HepG2 (cell line): ENCODE data around the gene HMGCS2. TPM values are rescaled to one million over a fixed set of nuclear protein-coding genes. Genes with fewer than 3 reads are reported as not detected.
A peak's percentile ranks its signal among the peaks of the same experiment; 100 is the strongest.

Experiments
- FOXO1 ChIP-seq: sonication (generic); formaldehyde crosslinking; IDR thresholded peaks from 2 replicates; pipeline ENCODE4 v1.4.0; 2020; ENCODE audit warnings: missing genetic modification reagents
- HDAC1 ChIP-seq: sonication (generic); formaldehyde crosslinking; IDR thresholded peaks from 2 replicates; pipeline ENCODE4 v1.5.1; 2020; ENCODE audit warnings: mild to moderate bottlenecking, missing genetic modification reagents
- ISL2 ChIP-seq: sonication (generic); formaldehyde crosslinking; IDR thresholded peaks from 2 replicates; pipeline ENCODE4 v1.5.0; 2020; ENCODE audit warnings: missing genetic modification reagents
- NKX3-1 ChIP-seq: sonication (generic); formaldehyde crosslinking; IDR thresholded peaks from 2 replicates; pipeline ENCODE4 v1.5.0; 2020; ENCODE audit warnings: missing genetic modification reagents
- NR2C2 ChIP-seq: sonication (generic); formaldehyde crosslinking; IDR thresholded peaks from 2 replicates; pipeline ENCODE4 v1.4.0; 2020; ENCODE audit warnings: missing genetic modification reagents, mild to moderate bottlenecking, moderate library complexity, borderline replicate concordance
- NR2F6 ChIP-seq, 2 experiments: IDR thresholded peaks; 2 replicates each; pipeline ENCODE4 v1.6.1; 2016; ENCODE audit warnings: antibody characterized with exemption in 1 of 2, mild to moderate bottlenecking in 1 of 2
- PHF21A ChIP-seq: sonication (generic); formaldehyde crosslinking; IDR thresholded peaks from 2 replicates; pipeline ENCODE4 v1.5.0; 2020; ENCODE audit warnings: mild to moderate bottlenecking, missing genetic modification reagents
- RBFOX2 ChIP-seq: fragments of 200-400 bp; formaldehyde crosslinking; IDR thresholded peaks from 2 replicates; pipeline ENCODE4 v1.6.1; 2017; ENCODE audit warnings: low read depth, mild to moderate bottlenecking, low read length
- SYNCRIP ChIP-seq: fragments of 200-400 bp; formaldehyde crosslinking; IDR thresholded peaks from 2 replicates; pipeline ENCODE4 v1.6.1; 2018; ENCODE audit warnings: mild to moderate bottlenecking, low read depth, low read length; ENCODE audit not compliant: insufficient read depth
- TARDBP ChIP-seq: sonication (generic); formaldehyde crosslinking; IDR thresholded peaks from 2 replicates; pipeline ENCODE4 v1.8.0; 2022; ENCODE audit warnings: mild to moderate bottlenecking, missing genetic modification reagents
- TBX3 ChIP-seq: fragments of 450-650 bp; IDR thresholded peaks from 2 replicates; pipeline ENCODE4 v1.6.1; 2017; ENCODE audit warnings: antibody characterized with exemption, mild to moderate bottlenecking, inconsistent platforms, borderline replicate concordance
- THAP9 ChIP-seq: sonication (generic); formaldehyde crosslinking; IDR thresholded peaks from 2 replicates; pipeline ENCODE4; 2020; ENCODE audit warnings: missing genetic modification reagents, mild to moderate bottlenecking, borderline replicate concordance
- ZBTB44 ChIP-seq: sonication (generic); formaldehyde crosslinking; IDR thresholded peaks from 2 replicates; pipeline ENCODE4 v1.4.0; 2020; ENCODE audit warnings: missing genetic modification reagents
- ZFP90 ChIP-seq: sonication (generic); formaldehyde crosslinking; IDR thresholded peaks from 2 replicates; pipeline ENCODE4 v1.8.0; 2022; ENCODE audit warnings: missing genetic modification reagents, mild to moderate bottlenecking, inconsistent platforms, borderline replicate concordance
- ZNF350 ChIP-seq: sonication (generic); formaldehyde crosslinking; IDR thresholded peaks from 2 replicates; pipeline ENCODE4 v1.4.0; 2020; ENCODE audit warnings: mild to moderate bottlenecking, low read depth, missing genetic modification reagents, borderline replicate concordance
- ZNF460 ChIP-seq: sonication (generic); formaldehyde crosslinking; IDR thresholded peaks from 2 replicates; pipeline ENCODE4 v1.5.1; 2020; ENCODE audit warnings: missing genetic modification reagents, mild to moderate bottlenecking, borderline replicate concordance
- ZNF746 ChIP-seq: sonication (generic); formaldehyde crosslinking; IDR thresholded peaks from 2 replicates; pipeline ENCODE4 v1.8.0; 2022; ENCODE audit warnings: mild to moderate bottlenecking, missing genetic modification reagents
- ZNF768 ChIP-seq: sonication (generic); formaldehyde crosslinking; IDR thresholded peaks from 2 replicates; pipeline ENCODE4 v1.4.0; 2020; ENCODE audit warnings: missing genetic modification reagents
- ZSCAN30 ChIP-seq: sonication (generic); formaldehyde crosslinking; IDR thresholded peaks from 2 replicates; pipeline ENCODE4 v1.5.0; 2020; ENCODE audit warnings: mild to moderate bottlenecking, missing genetic modification reagents
- polyA plus RNA-seq, 8 experiments: library from polyadenylated mRNA; depleted of rRNA in 3 of 8; stranded (reverse) in 7 of 8; unstranded in 1 of 8; fragments of >200 nt; fragmentation: Illumina TruSeq in 4 of 8; extraction: Trizol in 4 of 8; gene quantifications; 2 replicates each; pipeline versions ENCODE4 v1.2.1 to v1.2.3, GENCODE V29; 2011 to 2016; ENCODE audit warnings: low read depth in 4 of 8, missing spikeins in 1 of 8, mixed read lengths in 1 of 8; ENCODE audit not compliant: insufficient read depth in 1 of 8
- total RNA-seq, 5 experiments: library from RNA; depleted of rRNA; stranded (reverse); fragments of >200 nt; fragmentation: Illumina TruSeq; extraction: Trizol; gene quantifications; 2 replicates each; pipeline ENCODE4 v1.2.3, GENCODE V29; 2016; ENCODE audit warnings: low read depth in 1 of 5
- TF ChIP-seq, protein P1 (sequence below): sonication (generic); formaldehyde crosslinking; IDR thresholded peaks from 2 replicates; pipeline ENCODE4 v1.4.0; 2020; ENCODE audit warnings: missing genetic modification reagents, borderline replicate concordance

HMGCS2 gene
- total and polyA plus RNA-seq, 2 of the 13 experiments (the other 11 are each of a cell fraction or from before 2014, with no cell fraction given), result 0.44 to 1.5 TPM

- TF ChIP-seq THAP9 (CRISPR knock-in tag) (no peak), TARDBP (0 out of 2 replicates have a peak, but pooled peaks have one; percentile 34), ZNF768 (CRISPR knock-in tag) (no peak), RBFOX2 (peak; percentile 18; the same call in 1 of the 2 replicates), TBX3 (peak; percentile 88), ZSCAN30 (CRISPR knock-in tag) (no peak), ZNF460 (CRISPR knock-in tag) (no peak), NR2C2 (CRISPR knock-in tag) (no peak), PHF21A (CRISPR knock-in tag) (peak; percentile 89), ZBTB44 (CRISPR knock-in tag) (no peak), NKX3-1 (CRISPR knock-in tag) (no peak), NR2F6 (IDR thresholded peaks at IDR 0.05) (peak; percentile 72), NR2F6 (CRISPR knock-in tag; IDR thresholded peaks at IDR 0.05) (no peak; the same call in none of the 2 replicates), FOXO1 (CRISPR knock-in tag) (peak; percentile 79; the same call in 1 of the 2 replicates), ZNF350 (no peak), ZFP90 (CRISPR knock-in tag) (0 out of 2 replicates have a peak, but pooled peaks have one; percentile 6), HDAC1 (peak; percentile 76), SYNCRIP (no peak), ZNF746 (CRISPR knock-in tag) (peak; percentile 53; the same call in 1 of the 2 replicates), ISL2 (peak; percentile 82)
- TF ChIP-seq, protein P1, sequence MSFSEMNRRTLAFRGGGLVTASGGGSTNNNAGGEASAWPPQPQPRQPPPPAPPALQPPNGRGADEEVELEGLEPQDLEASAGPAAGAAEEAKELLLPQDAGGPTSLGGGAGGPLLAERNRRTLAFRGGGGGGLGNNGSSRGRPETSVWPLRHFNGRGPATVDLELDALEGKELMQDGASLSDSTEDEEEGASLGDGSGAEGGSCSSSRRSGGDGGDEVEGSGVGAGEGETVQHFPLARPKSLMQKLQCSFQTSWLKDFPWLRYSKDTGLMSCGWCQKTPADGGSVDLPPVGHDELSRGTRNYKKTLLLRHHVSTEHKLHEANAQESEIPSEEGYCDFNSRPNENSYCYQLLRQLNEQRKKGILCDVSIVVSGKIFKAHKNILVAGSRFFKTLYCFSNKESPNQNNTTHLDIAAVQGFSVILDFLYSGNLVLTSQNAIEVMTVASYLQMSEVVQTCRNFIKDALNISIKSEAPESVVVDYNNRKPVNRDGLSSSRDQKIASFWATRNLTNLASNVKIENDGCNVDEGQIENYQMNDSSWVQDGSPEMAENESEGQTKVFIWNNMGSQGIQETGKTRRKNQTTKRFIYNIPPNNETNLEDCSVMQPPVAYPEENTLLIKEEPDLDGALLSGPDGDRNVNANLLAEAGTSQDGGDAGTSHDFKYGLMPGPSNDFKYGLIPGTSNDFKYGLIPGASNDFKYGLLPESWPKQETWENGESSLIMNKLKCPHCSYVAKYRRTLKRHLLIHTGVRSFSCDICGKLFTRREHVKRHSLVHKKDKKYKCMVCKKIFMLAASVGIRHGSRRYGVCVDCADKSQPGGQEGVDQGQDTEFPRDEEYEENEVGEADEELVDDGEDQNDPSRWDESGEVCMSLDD (CRISPR knock-in tag), result no peak
Observed at GRCh38 chr1:119766374-119766794, 2.3 kb downstream of the HMGCS2 start (continued).
